HG03378 (cell line): ENCODE results near the gene LTBP3.

Experiments used
- ATAC-seq: cut with Tn5 transposase; IDR thresholded peaks from one replicate; pipeline ENCODE4 v1.9.1; 2021; ENCODE audit warnings: mild to moderate bottlenecking, moderate library complexity; ENCODE audit not compliant: unreplicated experiment

The LTBP3 gene

DNA sequence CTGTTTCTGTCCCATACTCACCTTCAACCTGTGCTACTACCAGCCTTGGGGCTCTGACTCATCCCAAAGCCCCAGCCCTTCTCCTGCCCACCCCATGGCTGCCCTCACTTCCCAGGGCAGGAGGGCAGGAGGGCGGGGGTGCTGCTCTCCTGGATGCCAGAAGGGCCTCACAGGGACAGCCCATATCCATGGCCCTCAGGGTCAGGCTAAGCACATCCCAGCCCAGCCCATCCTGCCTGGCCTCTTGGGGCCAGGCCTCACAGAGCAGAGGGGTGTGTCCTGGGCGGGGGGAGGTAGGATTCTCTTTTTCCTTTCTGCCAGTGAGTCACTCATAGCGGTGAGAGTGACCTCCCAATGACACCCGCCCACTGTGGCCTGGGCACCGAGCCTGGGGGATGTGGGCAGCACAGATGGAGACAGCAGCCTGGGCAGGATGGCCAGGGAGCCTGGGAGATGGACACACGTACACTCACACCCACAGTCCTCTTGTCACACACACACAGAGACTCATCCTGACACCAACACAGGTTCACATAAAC, 2.4 kb downstream of the LTBP3 start:
- ATAC-seq: no peak

DNA sequence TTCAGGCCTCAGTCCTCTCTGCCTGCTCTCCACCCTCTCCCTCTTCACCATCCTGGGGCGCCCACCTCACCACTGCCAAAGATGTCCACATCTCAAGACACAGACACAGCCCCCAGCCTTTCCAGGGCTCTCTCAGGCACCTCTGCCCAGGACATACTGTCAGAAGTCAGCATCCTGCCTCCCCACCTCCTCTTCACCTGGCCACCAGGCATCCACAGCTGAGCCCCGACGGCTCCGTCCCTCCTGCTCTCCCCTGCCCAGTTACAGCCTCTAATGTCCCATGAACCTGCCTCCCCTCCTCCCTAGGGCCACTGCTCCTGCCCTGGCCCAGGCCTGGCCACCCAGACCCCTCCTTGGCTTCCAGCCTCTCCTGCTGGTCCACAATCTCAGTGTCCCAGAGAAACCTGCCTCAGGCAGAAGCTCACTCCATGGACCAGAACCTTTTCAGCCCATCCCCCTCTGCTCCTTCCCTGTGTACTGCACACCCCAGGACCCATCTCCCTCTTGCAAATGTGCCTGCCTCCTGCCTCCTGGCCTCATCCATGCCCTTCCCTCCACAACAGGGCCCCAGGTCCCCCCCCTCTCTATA, 3.2 kb downstream of the LTBP3 start:
- ATAC-seq: no peak

DNA sequence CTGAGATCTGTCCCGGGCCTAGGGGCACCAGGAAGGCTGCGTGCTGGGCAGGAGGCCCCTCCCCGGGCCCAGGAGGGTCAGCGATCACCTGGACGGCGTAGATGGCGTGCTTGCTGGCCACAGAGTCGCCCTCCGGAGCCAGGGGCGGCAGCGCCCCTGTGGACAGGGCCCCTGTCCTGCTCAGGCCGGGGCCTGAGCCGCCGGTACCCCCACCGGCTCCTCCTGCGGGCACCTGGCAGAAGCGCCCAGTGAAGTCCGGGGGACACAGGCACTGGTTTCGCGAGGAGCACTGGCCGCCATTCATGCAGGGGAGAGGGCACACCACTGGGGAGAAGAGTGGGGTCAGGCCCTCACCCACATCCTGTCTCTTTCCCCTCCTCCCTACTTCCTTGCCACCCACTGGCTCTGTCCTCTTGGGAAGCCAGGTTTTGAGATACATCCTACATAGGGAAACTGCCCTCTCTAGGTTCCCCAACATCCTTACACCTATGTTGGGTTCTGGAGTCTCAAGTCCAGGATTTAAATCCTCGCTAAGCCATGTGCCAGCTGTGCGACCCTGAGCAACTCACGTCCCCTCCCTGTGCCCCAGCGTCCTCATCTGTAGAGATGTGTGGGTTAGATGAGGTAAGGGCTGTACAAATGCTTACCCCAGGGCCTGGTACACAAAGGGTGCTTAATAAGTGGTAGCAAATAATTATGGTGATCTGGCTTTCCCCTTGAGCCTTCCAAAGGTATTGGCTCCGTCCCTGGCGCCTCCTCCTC, 3.9 kb downstream of the LTBP3 start:
- no peak for ATAC-seq

DNA sequence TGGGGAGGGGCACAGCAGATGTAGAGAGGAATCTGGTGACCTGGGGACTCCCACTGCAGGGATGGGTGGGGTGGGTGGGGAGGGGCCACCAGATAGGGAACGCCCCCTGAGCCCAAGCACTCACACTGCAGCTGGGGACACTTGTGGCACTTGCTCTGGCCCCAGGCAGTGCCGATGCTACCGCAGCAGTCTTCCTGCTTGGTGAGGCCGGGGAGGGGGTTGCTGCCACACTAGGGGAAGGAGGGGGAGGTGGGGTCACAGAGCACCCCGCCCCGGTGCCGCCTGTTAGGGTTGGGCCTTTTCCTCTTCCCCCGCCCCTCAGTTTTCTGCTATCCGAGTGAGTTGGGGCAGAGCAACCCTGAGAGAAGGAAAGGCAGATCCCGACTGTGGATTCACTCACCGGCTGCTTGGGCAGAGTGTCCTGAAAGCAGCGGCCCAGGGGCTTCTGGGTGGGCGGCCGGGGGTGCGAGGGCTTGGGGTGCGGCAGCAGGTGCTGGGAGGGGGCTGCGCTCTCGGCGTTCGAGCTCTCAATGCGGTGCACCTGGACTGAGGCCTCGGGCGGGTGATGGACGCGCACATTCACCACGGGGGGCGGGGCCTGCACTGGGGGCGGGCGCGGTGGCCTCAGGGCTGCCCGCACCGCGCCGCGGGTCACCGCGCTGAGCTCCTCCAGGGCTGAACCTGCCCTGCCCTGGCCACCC, 4.7 kb downstream of the LTBP3 start:
- ATAC-seq: no peak

DNA sequence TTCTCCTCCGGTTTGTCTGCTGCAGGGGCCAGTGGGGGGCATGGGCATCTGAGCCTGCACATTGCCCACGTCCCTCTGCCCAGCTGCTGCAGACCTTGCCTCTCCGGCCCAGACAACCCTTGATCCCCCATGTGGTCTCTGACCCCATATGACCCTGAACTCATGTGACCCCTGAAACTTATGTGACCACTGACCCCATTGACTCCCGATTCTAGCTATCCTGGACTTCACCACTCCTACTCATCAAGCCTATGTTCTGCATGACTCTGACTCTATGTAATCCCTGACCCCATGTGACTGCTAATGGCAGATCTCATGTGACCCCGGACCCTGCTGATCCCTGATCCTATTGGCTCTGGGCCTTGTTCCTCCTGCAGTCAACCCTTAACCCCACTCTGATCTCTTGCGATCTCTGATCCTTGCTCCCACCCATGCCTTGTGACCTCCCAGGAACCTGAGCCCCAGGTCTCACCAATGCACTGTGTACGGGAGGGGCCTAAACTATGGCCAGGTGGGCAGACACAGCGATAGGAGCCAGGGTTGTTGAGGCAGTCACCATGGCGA, 5.7 kb downstream of the LTBP3 start:
- no peak for ATAC-seq

DNA sequence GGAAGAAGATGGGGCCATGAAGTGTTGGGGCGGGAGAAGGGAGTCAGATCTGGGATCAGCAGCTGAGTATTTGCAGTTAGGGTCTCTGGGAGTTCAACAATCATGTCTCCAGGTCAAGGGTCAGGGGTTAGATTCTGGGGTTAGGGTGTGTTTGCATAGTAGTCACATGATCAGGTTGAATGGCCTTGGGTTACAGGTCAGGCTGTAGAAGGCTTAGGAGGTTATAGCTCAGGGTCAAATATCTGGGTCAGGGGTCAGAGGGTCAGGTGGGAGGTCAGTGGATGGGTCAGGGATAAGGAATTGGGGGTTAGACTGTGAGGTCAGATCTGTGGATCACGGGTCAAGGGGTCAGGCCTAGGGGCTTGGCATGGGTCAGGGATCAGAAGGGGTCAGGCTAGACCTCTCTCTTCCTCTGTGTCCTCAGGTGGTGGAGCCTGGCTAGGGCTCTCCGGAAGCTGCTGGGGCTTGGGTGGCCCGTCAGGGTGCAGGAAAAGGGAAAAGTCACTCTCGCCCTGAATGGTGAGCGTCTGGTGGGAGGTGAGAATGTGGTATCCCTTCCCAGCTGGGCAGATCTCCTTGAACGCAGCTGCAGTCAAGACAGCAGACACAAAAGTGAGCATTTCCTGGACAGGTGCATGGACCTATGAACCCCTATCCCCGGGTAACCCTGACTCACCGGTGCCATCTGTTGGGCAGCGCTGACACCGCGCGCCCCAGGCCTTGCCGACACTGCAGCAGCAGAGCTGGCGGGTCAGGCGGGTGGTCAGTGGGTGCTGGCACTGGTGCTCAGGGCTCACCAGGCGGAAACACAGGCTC, 6.4 kb downstream of the LTBP3 start:
- ATAC-seq: no peak

DNA sequence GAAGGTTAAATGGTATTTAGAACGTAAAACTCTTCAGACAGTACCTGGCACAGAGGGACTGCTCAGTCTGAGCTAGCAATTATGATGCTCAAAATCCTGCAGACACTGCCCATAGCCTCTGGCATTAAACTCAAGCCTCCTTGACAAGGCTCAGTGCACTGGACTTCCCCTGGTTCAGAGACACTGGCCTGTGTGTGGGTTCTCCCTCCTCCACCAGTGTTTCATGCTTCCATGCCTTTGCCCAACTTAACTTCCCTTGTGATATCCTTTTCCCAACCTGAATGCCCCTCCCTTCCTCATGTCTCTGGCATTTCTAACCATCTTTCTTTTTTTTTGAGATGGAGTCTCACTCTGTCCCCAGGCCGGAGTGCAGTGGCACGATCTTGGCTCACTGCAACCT, 9.1 kb downstream of the LTBP3 start:
- no peak for ATAC-seq

DNA sequence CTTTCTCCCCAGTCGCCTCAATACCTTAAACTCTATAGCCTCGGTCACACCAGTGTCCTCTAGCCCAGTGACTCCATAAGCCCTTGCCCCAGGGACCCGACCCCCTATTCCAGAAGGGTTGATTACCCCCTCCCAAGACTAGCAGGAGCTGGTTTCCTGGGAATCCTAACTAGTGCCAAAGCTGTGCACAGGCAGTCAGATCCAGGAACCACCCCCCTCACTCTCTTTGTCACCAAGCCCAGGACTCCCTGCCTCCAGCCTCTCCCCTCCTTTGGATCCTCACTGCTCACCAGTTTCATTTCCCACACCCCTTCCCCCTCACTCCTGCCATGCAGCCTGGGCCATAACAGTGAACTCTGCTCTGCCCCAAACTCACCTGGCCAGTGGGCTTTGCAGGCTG, 9.8 kb downstream of the LTBP3 start:
- no peak for ATAC-seq

DNA sequence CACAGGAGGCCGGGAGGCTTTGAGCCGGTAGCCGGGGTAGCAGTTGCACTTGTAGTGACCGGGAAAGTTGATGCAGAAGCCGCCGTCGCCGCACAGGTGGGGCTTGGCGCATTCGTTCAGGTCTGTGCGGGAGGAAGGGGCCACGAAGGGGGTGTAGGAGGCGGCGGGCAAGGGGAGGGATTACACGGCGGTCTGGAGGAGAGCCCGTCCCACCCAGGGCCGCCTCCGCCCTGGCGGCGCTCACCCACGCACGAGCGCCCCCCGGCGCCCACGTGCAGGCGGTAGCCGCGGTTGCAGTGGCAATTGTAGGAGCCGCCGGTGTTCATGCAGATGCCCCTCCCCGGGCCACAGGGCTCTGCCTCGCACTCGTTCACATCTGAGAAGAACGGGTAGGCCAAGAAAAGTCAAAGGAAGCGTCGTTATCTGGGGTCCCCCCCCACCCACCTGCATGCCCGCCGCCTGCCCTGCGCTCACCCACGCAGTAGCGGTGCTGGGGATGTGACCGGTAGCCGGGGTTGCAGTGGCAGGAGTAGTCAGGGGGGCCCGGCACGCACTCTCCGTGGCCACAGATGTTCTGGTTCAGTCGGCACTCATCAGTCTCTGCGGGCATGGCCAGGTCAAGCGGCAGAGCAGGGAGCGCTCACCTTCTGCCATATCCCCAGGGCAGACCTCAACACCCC, 10.6 kb downstream of the LTBP3 start:
- ATAC-seq: no peak

DNA sequence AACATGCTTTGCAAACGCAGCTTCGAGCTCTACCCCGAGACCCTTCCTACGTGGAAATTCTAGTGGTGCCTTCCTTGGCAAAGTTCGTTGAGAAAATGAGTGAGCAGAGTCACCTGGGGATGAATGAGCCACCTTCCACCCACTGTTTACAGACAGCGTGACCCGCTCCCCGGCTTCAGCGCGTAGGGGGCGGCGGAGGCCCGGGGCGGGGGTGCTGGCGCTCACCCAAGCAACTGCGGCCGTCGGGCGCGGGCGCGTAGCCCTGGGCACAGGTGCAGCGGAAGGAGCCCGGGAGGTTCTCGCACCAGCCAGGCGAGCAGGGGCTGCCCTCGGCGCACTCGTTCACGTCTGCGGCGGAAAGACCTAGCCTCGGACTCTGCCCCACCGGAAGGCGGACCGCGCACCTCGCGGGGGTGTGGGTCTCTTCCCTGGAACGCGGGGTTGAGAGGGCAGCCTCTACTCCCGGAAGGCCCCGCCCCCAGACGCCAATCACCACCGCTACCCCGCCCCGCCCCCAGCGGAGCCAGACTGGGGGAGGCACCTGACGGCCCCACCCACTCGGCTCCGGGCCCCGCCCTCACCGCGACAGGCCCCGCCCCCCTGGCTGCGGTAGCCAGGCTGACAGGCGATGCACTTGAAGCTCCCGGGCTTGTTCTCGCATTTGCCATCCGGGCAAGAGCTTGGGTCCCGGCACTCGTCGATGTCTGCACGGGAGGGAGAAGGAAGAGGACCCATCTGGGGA, 11.8 kb downstream of the LTBP3 start:
- ATAC-seq: peak; percentile 39

DNA sequence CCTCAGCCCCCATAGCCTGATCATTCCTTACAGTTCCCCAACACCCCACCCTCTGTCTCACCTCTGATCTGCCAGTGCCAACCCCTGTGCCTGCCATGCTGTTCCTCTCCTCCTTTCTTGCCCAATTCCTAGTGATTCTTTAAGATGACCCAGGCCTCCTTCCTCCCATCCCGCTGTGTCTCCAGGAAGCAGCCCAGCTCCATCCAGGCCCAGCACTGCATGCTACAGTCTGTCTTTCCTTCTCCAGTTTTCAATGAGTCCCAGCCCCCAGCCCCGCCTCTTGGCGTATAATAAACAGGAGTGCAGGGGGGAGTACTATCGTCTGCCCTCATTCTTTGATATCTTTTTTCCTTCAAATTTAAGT, 12.3 kb downstream of the LTBP3 start:
- no peak for ATAC-seq

DNA sequence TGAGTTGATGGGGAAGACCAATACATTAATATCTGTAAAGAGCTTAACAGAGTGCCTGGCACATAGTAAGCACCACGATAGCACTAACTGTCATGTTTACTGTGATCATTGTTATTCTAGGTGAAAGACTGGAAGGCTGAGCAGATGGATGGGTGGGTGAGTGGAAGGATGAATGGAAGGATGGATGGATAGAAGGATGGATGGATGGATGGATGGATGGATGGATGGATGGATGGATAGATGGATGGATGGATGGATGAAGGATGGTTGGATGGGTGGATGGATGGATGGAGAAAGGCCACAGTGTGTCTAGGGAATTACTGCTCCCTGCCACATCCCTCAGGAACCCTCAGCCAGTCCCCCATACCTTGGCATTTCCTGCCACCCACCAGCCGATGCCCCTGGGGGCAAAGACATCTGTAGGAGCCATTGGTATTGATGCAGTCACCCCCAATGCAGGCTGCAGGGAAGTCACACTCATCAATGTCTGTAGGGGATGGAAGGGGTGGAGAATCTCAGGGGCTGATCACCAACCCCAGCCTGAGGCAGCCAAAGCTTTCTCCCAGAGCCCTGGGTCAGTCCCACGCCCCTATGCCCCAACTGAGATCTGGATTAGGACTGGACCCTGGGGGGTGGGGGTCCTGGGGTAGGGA, 15.3 kb downstream of the LTBP3 start:
- no peak for ATAC-seq

DNA sequence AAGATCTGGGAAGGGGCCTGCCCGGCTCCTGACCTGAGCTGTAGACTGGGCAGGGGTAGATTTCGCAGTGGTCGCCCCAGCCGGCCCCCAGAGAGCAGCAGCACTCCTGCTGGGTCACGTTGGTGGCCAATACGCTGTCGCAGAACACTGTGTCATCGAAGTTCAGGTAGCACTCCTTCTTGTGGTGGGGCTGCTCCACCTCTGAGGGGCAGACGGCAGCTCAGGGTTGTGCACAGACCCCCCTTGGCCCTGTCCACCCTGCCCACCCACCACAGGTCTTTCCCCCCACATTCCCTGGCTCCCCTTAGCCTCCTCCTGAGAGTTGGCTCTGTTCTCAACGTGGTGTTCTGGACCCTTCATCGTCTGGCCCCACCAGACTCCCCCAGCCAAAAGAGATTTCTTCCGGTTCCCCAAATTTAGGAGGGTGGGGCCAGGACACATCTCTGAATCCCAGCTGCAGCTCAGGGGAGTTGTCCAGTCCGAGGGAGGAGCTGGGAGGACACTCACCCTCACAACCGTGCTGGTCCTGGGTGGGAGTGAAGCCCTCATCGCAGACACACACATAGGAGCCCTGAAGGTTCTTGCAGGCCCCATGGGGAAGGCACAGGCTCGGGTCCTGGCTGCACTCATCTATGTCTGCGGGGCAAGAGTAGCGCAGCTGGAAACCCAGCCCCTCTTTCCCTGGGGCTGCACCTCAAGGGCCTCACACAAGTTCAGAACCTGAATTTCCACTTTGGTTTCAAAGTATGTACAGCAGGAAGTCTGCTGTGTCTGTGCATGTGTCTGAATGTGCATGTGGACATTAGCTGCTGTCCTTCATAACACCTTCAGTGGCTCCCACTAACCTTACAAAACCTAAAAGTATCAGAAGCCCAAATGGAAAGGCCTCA, 16.8 kb downstream of the LTBP3 start:
- no peak for ATAC-seq

DNA sequence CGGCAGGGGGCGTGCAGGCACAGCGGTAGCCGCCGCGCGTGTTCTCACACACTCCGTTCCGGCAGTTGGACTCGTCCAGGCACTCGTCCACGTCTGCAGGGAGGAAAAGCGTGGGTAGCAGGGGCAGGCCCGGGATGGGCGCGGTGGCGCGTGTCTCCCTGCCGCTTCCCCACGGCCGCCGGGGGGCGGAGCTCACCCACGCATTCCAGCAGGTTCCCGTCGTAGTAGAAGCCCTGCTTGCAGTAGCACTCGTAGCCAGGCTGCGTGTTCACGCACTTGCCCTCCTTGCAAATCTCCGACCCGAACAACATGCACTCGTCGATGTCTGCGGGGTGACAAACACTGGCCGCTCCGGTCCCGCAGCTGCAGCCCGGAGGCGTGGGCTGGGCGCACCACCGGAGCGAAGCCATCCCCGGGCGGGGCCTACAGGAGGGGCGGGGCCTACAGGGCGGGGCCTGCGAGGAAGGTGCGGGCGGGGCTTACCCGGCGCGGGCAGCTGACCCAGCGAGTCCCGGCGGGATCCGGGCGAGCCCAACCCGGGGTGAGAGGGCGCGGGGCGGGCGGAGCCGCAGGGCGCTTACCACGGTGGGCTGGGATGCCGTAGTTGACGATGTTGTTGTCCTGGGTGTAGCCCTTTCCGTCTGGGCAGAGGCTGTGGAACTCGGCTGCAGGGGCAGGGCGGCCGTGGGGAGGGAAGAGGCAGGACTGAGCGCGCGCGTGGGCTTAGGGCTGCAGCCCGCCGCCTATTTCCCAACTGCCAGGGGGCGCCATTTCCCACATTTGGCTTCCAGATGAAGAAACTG, 17.7 kb downstream of the LTBP3 start:
- peak; percentile 40 for ATAC-seq

DNA sequence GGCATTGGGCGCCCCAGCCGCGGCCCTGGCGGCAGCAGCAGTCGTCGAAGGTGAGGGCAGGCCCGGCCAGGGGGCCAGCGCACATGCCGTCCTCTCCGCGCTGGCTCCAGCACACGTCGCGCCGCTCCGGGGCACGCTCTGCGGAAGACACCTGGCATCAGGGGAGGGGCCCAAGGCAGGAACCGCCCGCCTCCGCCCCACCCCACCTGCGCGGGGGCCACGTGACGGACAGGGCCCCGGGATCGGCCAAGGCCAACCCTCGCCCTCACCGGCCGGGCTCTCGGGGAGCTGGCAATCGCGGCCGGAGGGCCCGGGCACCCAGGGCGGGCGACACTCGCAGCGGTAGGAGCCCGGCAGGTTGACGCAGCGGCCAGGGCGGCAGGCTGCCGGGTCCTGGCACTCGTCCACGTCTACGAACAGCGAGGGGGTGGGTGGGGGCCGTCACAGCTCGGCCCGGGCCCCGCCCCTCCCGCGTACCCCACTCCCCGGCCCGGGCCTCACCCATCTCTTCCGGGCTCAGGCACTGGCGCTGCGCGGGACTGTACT, 18.3 kb downstream of the LTBP3 start:
- peak; percentile 42 for ATAC-seq

DNA sequence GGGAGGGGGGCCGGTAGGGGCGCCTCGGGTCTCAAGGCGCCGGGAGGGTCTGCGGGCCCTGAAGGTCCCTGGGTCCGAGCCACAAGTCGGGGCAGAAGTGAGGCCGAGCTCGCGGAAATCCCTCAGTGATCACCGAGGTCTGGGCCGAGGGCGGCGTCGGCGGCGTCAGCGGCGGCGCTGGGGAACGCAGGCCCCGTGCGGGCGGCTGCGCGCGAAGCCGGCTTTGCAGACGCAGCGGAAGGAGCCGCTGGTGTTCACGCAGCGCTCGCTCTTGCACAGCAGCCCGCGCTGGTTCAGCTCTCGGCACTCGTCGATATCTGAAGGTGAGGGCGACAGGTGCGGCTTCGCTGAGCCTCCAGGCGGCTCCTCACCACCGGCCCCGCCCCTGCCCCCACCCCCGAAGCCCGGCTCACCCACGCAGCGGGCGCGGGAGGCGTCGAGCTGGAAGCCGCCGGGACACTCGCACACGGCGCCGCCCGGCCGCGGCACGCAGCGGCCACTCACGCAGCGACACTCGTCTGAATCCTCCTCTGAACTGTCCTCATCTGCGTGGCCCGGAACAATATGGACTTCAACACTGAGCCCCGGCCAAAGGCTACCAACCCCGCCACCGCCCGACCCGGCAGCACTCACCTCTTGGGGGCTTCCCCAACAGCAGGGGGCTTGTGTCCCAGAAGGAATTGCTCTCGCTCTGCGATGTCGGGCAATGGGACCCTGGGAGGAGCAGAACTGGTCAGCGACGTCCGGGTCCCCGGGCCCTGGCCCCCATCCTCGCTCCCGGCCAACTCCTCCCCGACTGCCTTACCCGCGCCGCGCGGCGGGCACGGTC, 19.0 kb downstream of the LTBP3 start:
- ATAC-seq: no peak
